ES-I3 (cell line): ENCODE data around the gene UFSP1.
"Not testable (repeated sequence)": the region's sequence is repeated elsewhere in the genome, so short reads cannot be mapped to it uniquely, and the experiment has no call there.

Experiments used
- H3K36me3 ChIP-seq: 2 replicates; pipeline ENCODE4 v1.6.1; 2013; ENCODE audit warnings: mild to moderate bottlenecking, low read length, control low read depth, moderate library complexity; ENCODE audit not compliant: insufficient read depth
- H3K4me1 ChIP-seq: 2 replicates; pipeline ENCODE4 v1.6.1; 2013; ENCODE audit warnings: mild to moderate bottlenecking, control low read depth, low read length; ENCODE audit not compliant: insufficient read depth
- H3K9ac ChIP-seq: 2 replicates; pipeline ENCODE4 v1.6.1; 2013; ENCODE audit warnings: low read depth, mild to moderate bottlenecking, low read length, moderate library complexity
- H3K9me3 ChIP-seq: 2 replicates; pipeline ENCODE4 v1.6.1; 2013; ENCODE audit warnings: mild to moderate bottlenecking, low read length, moderate library complexity; ENCODE audit not compliant: control insufficient read depth, insufficient read depth

UFSP1 gene

GRCh38 chr7:100864263-100864845 lies 25.2 kb downstream of the UFSP1 start:
- no peak overlapping the region for H3K9ac ChIP-seq
- no peaks in the 10 kb centered on the region for H3K9me3 ChIP-seq
- peaks cover 10% of the 10 kb centered on the region; the same call in 1 of the 2 replicates for H3K36me3 ChIP-seq
- H3K4me1 ChIP-seq: no peaks in the 10 kb centered on the region; the same call in 1 of the 2 replicates

GRCh38 chr7:100863406-100863950 lies 26.0 kb downstream of the UFSP1 start:
- Histone ChIP-seq H3K4me1 (no peaks in the 10 kb centered on the region; the same call in 1 of the 2 replicates), H3K9ac (no peak overlapping the region), H3K36me3 (peaks cover 4% of the 10 kb centered on the region; the same call in 1 of the 2 replicates), H3K9me3 (no peaks in the 10 kb centered on the region)

DNA sequence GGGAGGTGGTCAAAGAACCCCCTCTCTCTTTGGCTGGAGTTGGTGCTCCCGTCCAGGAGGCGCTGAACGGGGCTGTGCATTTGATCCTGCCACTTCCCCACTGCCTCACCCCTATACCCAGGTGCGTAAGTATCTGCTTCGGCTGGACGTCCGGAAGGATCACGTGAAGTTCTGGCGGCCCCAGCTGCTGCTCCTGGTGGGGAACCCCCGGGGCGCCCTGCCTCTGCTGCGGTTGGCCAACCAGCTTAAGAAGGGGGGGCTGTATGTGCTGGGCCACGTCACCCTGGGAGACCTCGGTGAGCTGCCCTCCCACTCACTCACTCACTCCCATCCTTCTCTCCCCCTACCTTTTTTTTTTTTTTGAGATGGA lies 27.9 kb downstream of the UFSP1 start:
- H3K9me3 ChIP-seq: no peaks in the 10 kb centered on the region
- H3K4me1 ChIP-seq: no peaks in the 10 kb centered on the region; the same call in 1 of the 2 replicates
- no peak overlapping the region for H3K9ac ChIP-seq
- 0 out of 2 replicates have a peak, but pooled peaks cover 4% of the 10 kb centered on the region for H3K36me3 ChIP-seq

- H3K36me3 ChIP-seq: 0 out of 2 replicates have a peak, but pooled peaks cover 4% of the 10 kb centered on the region
- H3K4me1 ChIP-seq: no peaks in the 10 kb centered on the region; the same call in 1 of the 2 replicates
- H3K9me3 ChIP-seq: no peaks in the 10 kb centered on the region
- H3K9ac ChIP-seq: no peak overlapping the region
These were observed 28.6 kb downstream of the UFSP1 start for GRCh38 chr7:100860702-100861615.

DNA sequence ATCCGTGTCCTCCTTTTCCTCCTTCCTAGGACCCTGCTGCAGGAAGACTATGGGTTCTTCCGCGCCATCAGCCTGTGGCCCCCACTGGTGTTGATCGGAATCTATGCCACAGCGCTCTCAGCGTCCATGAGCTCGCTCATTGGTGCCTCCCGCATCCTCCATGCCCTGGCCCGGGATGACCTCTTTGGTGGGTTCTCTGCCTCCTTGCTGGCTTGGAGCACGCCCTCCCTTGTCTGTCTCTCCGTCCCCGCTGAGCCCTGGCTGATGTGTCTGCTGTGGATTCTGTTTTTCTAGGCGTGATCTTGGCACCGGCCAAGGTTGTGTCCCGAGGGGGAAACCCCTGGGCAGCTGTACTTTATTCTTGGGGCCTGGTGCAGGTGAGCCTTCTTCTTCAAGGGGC lies 29.7 kb downstream of the UFSP1 start:
- Histone ChIP-seq H3K9me3 (no peaks in the 10 kb centered on the region), H3K36me3 (0 out of 2 replicates have a peak, but pooled peaks cover 4% of the 10 kb centered on the region), H3K9ac (no peak overlapping the region)

GRCh38 chr7:100856871-100857282 lies 32.6 kb downstream of the UFSP1 start:
- Histone ChIP-seq H3K4me1 (no peaks in the 10 kb centered on the region; the same call in 1 of the 2 replicates), H3K36me3 (0 out of 2 replicates have a peak, but pooled peaks cover 4% of the 10 kb centered on the region), H3K9ac (no peak overlapping the region), H3K9me3 (no peaks in the 10 kb centered on the region)

More for the DNA sequence above, 29.7 kb downstream of the UFSP1 start:
- no peaks in the 10 kb centered on the region; the same call in 1 of the 2 replicates for H3K4me1 ChIP-seq

GRCh38 chr7:100855515-100855914 lies 34.0 kb downstream of the UFSP1 start:
- Histone ChIP-seq H3K9ac (no peak overlapping the region), H3K36me3 (0 out of 2 replicates have a peak, but pooled peaks cover 2% of the 10 kb centered on the region), H3K4me1 (no peaks in the 10 kb centered on the region; the same call in 1 of the 2 replicates), H3K9me3 (no peaks in the 10 kb centered on the region)

DNA sequence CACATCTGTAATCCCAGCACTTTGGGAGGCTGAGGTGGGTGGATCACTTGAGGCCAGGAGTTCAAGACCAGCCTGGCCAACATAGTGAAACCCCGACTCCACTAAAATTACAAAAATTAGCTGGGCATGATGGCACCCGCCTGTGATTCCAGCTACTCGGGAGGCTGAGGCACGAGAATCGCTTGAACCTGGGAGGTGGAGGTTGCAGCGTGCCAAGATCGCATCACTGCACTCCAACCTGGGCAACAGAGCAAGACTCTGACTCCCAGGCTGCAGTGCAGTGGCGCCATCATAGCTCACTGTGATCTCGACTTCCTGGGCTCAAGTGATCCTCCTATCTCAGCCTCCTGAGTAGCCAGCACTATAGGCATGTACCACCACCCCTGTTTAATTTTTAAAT lies 34.6 kb downstream of the UFSP1 start:
- H3K4me1 ChIP-seq, H3K36me3 ChIP-seq, H3K9me3 ChIP-seq, H3K9ac ChIP-seq: not testable (repeated sequence)

- no peak overlapping the region for H3K9ac ChIP-seq
- H3K36me3 ChIP-seq: no peaks in the 10 kb centered on the region
- no peaks in the 10 kb centered on the region for H3K9me3 ChIP-seq
- H3K4me1 ChIP-seq: no peaks in the 10 kb centered on the region; the same call in 1 of the 2 replicates
These were observed 35.2 kb downstream of the UFSP1 start for GRCh38 chr7:100854146-100854895.

DNA sequence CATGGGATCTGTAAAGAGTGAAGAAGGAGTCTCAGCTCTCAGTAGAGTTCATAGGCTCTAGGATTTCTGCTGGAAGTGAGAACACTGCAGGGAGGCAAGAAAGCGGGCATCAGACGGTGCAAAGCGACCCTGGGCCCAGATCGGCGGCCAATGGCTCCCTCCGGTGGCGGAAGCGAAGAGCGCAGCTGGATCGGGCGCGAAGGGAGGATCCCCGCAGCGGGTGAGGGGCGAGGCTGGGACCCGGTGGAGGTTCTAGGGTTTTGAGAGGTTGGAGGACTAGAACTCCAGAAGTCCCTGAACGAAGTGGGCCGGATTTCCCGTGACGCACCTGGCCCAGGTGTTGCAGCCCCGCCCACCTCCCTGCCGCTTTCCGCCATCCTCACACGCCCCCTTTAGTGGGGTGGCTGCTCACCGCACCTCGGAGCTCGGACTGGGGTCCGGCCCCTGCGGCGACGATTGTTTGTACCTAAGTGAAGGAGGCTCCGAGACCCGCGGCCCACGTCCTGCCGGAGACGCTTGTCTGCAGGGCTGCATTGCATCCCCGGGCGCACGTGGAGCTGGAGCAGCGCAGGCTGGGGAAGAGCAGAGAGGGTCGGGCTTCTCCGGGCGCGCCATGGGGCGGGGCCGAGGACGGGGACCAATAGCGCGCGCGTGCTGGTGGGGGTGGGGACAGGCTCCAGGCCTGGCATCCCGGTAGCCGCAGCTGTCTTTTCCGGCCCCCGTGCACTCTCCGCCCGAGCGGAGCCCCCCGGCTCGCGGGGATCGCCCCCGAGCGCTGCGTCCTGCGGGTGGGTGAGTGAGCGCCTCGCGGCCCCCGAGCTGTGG lies 37.3 kb downstream of the UFSP1 start, which contains the start of gene SLC12A9:
TSS of gene SLC12A9 (plus strand) at position 666 of the 825 bp plus-strand sequence. CDS start 1,485 bp downstream, outside the sequence.
- H3K9me3 ChIP-seq: no peaks in the 10 kb centered on the region
- H3K9ac ChIP-seq: peak within 1 kb of the TSS; percentile 90
- no peaks in the 10 kb centered on the region for H3K36me3 ChIP-seq
- H3K4me1 ChIP-seq: no peaks in the 10 kb centered on the region; the same call in 1 of the 2 replicates

DNA sequence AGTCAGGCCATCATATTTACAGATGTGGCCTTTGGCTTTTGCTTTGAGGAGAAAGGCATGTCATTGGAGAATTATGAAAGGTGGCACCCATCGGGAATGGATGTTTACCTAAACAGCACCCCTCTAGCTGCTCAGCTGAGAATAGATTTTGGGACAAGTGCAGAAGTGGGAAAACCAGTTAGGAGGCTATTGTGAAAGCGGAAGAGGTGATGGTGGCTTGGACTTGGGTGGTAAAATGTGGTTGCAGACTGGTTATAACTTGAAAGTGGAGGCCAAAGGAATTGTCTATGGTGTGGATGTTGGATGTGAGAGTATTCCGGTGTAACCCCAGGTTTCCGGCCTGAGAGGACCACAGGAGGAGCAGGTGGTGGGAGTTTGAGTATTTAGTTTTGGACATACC lies 42.2 kb downstream of the UFSP1 start:
- H3K9ac ChIP-seq: no peak overlapping the region
- no peaks in the 10 kb centered on the region for H3K4me1 ChIP-seq
- H3K36me3 ChIP-seq: no peaks in the 10 kb centered on the region
- no peaks in the 10 kb centered on the region for H3K9me3 ChIP-seq

GRCh38 chr7:100840470-100841100 lies 48.9 kb downstream of the UFSP1 start:
- Histone ChIP-seq H3K36me3 (no peaks in the 10 kb centered on the region), H3K9me3 (no peaks in the 10 kb centered on the region), H3K9ac (no peak overlapping the region), H3K4me1 (peaks cover 3% of the 10 kb centered on the region)

DNA sequence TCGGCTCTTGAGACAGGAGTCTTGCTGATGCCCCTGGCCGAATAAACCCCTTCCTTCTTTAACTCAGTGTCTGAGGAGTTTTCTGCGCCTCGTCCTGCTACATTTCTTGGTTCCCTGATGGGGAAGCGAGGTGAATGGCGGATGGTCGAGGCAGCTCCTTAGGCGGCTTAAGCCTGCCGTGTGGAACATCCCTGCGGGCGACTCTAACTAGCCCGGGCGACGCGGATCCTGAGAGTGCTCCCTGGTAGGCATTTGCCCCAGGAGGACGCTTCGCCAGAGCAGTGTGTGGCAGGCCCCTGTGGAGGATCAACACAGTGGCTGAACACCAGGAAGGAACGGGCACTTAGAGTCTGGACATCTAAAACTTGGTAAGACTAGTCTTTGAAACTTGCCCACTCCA lies 50.2 kb downstream of the UFSP1 start:
- Histone ChIP-seq H3K36me3 (no peaks in the 10 kb centered on the region; the same call in 1 of the 2 replicates), H3K9me3 (no peaks in the 10 kb centered on the region), H3K9ac (no peak overlapping the region), H3K4me1 (peaks cover 4% of the 10 kb centered on the region)
